Measurements from ENCODE around the gene ELFN1.

ELFN1 gene

DNA sequence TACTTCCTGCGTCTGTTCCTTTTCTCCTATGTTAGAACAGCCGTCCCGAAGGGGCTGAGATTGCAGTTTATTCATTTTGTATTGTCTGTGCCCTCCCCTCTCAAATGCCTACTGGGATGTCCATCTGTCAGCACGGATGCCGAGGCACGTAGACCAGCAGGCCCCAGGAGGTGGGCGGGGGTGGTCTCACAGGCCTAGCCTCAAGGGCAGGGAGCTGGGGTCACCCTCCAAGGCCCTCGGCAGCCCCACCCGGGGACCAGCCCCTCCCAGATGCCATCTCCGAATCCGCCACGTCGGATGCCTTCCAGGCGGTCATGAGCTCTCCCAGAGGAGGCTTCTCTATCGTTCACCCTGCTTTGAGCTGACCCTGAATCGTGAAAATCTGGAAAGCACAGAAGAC is 59.7 kb downstream of the ELFN1 start:
- DNase-seq: no peak

GRCh38 chr7:1732072-1732471 is 62.0 kb downstream of the ELFN1 start:
- DNase-seq: no peak

- no peak for DNase-seq
Observed at GRCh38 chr7:1732645-1733044, 62.6 kb downstream of the ELFN1 start.

DNA sequence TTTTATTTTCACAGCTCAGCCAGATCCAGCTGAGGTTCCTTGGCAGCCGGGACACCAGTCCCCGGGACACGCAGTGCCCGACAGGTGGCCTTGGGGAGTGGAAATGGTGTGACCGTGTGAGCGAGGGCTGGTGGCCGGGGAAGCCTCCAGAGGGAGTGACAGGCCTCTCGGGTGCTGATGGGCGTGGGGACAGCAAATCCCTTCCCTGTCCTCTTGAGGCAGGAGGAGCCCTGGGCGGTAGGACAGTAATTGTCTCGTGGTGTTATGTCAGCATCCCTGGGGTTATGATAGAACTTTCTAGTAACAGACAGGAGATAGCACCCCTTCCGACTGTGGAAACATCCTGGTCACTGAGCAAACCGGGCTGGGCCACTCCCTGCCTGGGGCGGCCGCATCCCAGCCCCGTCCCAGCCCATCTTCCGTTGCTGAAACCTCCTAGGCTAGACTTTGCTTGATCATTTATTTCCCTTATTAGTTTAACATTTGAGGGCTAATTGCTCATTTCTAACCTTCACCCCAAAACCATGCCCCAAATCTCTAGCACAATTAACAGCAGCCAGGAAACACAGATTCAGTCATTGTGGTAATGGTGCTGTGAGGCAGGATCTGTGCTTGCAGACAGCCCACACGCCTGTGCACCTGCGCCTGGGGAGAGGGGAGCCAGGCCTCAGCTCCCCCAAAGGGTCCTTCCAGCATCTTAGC is 63.3 kb downstream of the ELFN1 start:
- DNase-seq: no peak

DNA sequence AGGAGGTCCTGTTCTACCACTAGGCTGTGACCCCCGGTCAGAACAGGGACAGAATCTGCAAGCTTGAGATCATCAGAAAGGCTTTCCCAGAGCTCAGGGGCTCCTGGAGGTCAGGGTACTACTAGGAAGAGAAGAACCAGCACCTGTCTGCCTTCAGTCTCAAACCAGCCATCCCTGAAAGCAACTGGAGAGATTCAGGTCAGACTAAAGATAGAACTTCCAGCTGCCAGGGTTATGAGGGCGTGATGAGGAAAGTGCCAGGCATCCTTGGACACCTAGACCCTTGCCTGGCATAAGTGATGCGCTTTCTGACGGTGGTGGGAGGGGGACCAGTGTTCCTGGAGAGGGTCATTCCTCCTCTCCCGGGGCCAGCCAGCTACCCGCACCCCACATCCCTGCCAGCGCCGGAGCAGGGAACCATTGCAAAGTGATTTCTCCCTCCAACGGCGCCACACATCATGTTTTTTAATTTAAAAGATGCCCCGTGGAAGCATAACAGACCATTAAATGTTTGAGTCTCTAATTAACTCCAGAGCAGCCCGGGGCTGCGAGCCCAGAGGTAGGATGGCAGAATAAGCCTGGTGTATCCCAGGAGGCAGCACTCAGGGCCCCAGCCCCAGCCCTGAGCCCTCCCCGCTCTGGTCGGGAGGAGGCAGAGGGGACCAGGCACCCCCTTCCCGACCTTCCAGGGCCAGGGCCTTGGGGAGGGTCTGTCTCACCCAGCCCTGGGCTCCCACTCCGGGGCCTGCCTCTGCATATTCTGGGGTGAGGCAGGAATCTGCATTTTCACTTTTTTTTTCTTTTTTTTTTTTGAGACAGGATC is 64.0 kb downstream of the ELFN1 start:
- no peak for DNase-seq

GRCh38 chr7:1735262-1735661 is 65.2 kb downstream of the ELFN1 start:
- DNase-seq: no peak

GRCh38 chr7:1735806-1736483 is 65.9 kb downstream of the ELFN1 start:
- DNase-seq: no peak

- DNase-seq: no peak
Observed at GRCh38 chr7:1736484-1736817, 66.4 kb downstream of the ELFN1 start.

DNA sequence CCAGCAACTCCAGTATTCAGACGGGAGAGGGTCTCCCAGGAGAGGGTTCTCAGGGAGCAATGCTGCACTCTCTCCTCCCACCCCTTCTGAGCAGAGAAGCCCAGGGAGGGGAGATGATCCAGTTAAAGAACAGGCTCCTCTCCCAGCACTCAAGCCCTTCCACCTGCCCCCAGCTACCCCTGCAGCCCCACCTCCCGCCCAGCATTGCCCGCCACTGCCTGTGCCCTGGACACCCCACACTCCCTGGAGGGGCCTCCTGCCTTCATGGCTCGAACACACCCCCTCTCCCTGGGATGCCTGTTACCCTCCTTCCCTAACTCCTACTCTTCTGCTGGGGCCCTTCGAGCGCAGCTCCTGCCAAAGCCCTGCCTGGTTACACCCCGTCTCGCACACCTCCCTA is 66.8 kb downstream of the ELFN1 start:
- no peak for DNase-seq

DNA sequence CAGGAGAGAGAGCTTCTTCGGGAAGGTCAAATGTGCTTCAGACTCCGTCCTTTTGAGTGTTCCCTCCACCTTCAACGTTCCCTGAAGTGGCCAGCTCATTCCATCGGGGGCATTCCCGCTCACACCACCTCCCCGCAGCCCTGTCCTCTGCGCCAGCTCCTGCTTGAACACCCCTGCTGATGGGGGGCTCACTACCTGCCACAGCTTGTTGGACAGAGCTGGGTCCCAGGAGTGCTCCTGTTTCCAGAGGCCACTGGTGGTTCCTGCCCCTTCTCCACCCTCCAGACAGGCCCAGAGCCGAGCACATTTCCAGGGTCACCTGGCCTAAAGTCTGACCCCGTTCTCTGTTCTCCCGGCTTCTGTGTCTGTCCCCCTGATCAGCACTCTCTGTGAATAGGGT is 67.4 kb downstream of the ELFN1 start:
- DNase-seq: no peak

DNA sequence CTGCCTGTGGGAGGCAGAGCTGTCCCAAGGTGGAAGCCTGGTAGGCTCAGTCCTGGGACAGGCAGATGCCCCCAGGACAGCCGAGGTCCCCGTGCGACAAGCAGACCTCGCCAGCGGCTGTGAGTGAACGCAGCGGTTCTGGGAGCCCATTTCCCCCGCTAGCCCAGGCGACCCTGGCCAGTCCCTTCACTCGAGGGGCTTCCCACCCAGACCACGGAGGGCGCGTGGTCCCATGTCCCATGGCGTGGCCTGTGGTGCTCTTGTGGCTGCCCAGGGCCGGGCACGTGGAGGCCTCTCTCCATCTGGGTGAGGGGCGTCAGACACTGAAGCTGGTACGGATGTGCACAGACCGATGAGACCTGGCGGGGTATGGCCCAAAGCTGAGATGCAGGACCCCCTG is 67.9 kb downstream of the ELFN1 start:
- DNase-seq: no peak

DNA sequence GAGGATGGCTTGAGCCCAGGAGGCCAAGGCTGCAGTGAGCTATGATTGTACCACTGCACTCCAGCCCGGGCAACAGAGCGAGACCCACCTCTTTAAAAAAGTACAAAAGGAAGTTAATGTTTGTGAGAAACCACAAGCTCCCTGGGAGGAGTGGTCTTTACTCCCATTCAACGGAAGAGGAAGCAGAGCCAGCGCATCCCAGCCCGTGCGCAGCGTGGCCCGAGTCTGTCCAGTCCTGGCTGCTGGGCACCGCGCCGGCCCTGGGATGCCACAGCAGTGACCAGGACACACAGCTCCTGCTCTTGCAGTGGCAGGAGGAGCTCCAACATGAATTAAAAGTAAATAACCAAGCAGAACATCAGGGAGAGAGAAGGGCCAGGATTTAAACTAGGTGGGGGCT is 68.4 kb downstream of the ELFN1 start:
- no peak for DNase-seq

DNA sequence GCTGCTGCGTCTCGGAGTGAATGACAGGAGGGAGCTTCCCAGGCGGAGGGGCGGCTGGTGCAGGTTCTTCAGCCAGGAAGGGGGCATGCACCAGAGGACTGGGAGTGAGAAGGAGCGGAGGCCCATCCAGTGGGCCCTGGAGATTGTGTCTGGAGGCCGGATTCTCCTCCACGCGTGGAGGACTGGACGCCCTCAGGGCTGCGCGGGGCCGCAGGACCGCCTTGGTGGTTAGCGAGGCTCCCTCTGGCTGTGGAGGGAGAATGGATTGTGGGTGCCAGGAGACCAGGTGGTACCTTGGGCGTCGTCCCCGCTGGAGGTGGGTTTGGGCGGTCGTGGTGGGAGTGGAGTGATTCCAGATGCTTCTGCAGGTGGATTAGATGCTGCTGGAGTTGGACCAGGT is 68.9 kb downstream of the ELFN1 start:
- DNase-seq: no peak

DNA sequence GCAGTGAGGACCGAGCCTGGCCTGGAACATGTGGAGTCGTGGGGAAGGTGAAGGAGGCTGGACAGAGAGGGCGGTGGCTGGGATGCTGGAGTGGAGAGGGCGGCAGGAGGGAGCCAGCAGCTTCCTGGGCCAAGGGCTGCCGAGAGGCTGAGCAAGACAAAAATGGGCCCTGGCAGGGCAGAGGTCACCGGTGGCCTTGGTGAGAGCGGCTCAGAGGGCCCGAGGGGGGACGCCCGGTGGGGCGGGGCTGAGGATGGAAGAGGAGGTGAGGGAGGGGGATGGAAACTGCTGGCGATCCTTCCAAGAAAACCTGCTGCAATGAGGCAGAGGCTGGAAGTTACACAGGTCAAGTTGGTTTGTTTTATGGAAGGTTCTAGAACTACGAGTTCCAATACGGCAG is 69.5 kb downstream of the ELFN1 start:
- no peak for DNase-seq

DNA sequence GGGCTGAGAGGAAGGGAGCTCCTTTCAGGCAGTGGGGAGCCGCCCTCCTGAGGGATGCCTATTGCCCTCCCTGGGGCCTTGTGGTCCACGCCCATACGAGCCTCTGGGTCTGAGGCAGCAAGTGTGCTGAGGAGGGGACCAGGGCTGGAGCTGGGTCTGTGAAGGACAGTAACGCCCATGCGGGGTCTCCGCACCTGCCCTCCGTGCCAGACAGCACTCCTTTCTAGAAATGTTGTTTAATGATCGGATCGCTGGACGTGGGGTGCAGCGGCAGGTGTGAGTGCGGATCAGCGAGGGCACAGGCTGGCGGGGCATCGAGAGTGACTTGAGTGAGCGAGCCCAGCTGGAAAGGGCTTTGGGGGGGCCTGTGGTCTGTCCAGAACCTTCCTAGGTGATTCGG is 70.1 kb downstream of the ELFN1 start:
- no peak for DNase-seq

GRCh38 chr7:1741246-1741645 is 71.2 kb downstream of the ELFN1 start:
- DNase-seq: no peak

DNA sequence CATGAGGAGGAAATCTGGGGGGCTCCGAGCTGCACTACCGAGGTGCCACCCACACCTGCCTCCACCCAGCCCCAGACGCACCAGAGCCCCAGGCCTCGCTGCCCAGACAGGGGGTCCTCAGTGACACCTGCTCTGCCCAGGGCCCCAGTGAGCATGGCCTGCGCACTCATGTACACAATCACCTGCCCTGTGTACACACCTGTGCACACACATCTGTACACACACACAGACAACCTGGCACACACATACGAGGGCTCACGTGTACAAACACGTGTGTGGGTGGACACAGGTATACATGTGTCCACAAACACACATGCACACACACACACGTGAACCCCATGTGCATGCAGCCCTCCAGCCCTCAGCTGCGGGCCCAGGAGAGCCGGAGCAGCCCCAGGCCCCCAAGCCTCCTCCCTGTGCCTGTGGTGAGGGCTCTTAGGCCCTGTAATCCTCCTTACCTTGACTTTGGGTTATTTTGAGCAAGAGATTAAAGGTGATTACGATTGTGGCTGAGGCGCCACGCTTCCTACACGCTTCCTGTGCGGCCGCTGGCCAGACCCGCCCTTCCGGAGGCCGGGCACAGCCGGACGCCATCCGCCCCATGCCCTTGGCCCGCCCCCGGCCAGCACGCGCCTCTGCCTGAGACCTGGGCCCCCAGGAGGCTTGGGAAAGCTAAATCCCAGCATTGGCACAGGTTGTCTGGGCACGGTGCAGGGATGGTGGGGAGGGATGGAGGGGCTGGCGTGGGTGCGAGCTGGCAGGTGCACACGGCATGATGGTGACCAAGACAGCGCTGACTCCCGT is 71.9 kb downstream of the ELFN1 start:
- no peak for DNase-seq

GRCh38 chr7:1742555-1743303 is 72.7 kb downstream of the ELFN1 start:
- no peak for DNase-seq

- DNase-seq: no peak
Observed at GRCh38 chr7:1743481-1744230, 73.6 kb downstream of the ELFN1 start.

- DNase-seq: no peak
Observed at GRCh38 chr7:1744296-1745017, 74.4 kb downstream of the ELFN1 start.

- DNase-seq: no peak
Observed at GRCh38 chr7:1745018-1745532, 75.0 kb downstream of the ELFN1 start.

All from activated CD4-positive, alpha-beta T cell treated with anti-CD3 and anti-CD28 coated beads, Interleukin-2, amount 50 U/mL, for 4 hours (primary cell).